HT1080 (cell line): Measurements from ENCODE around the gene GOLT1A. TPM values are rescaled to one million over a fixed set of nuclear protein-coding genes. Genes with fewer than 3 reads are reported as not detected.

Source experiments
- DNase-seq: peaks from one replicate; pipeline ENCODE4 v3.0.0-alpha.2; 2015; ENCODE audit warnings: low read depth
- total RNA-seq: library from RNA; depleted of rRNA; stranded (reverse); fragments of >200 nt; shearing (Covaris generic); gene quantifications from 2 replicates; pipeline ENCODE4 v1.2.3, GENCODE V29; 2014

Gene GOLT1A
- total RNA-seq, 1 experiment from 2014 or later: not detected

- no peak for DNase-seq
Measured at GRCh38 chr1:204192589-204193352, 21.0 kb downstream of the GOLT1A start.

GRCh38 chr1:204192046-204192445, 21.7 kb downstream of the GOLT1A start:
- no peak for DNase-seq

- no peak for DNase-seq
Measured at GRCh38 chr1:204191456-204191855, 22.3 kb downstream of the GOLT1A start.

GRCh38 chr1:204190212-204191211, 23.3 kb downstream of the GOLT1A start:
- no peak for DNase-seq

- DNase-seq: no peak
Measured at GRCh38 chr1:204188959-204189639, 24.7 kb downstream of the GOLT1A start.

- no peak for DNase-seq
Measured at GRCh38 chr1:204186597-204186996, 27.2 kb downstream of the GOLT1A start.

- no peak for DNase-seq
Measured at GRCh38 chr1:204181116-204181515, 32.7 kb downstream of the GOLT1A start.

GRCh38 chr1:204180133-204180532, 33.7 kb downstream of the GOLT1A start:
- no peak for DNase-seq

- DNase-seq: no peak
Measured at GRCh38 chr1:204178487-204179281, 35.1 kb downstream of the GOLT1A start.

- no peak for DNase-seq
Measured at GRCh38 chr1:204177133-204177532, 36.7 kb downstream of the GOLT1A start.

- no peak for DNase-seq
Measured at GRCh38 chr1:204176049-204176448, 37.7 kb downstream of the GOLT1A start.

GRCh38 chr1:204174958-204175357, 38.8 kb downstream of the GOLT1A start:
- no peak for DNase-seq

GRCh38 chr1:204172404-204173029, 41.3 kb downstream of the GOLT1A start:
- no peak for DNase-seq

- DNase-seq: peak; percentile 92
Measured at GRCh38 chr1:204171751-204172178, 42.0 kb downstream of the GOLT1A start.

- no peak for DNase-seq
Measured at GRCh38 chr1:204170494-204171155, 43.2 kb downstream of the GOLT1A start.

- DNase-seq: no peak
Measured at GRCh38 chr1:204169858-204170257, 43.9 kb downstream of the GOLT1A start.

GRCh38 chr1:204167730-204168129, 46.1 kb downstream of the GOLT1A start:
- no peak for DNase-seq

GRCh38 chr1:204166219-204166618, 47.6 kb downstream of the GOLT1A start, which contains the start of gene REN:
Gene REN (minus strand): TSS chr1:204166337. CDS start chr1:204166293, 44 bp downstream.
- no peak for DNase-seq

- peak; percentile 78 for DNase-seq
Measured at GRCh38 chr1:204162494-204163074, 51.2 kb downstream of the GOLT1A start.
